GM21526 (cell line): ENCODE data around the gene SCUBE1.

Source experiments
- ATAC-seq: cut with Tn5 transposase; IDR thresholded peaks from one replicate; pipeline ENCODE4 v1.9.1; 2021; ENCODE audit warnings: moderate library complexity; ENCODE audit not compliant: unreplicated experiment, low FRiP score

The SCUBE1 gene

DNA sequence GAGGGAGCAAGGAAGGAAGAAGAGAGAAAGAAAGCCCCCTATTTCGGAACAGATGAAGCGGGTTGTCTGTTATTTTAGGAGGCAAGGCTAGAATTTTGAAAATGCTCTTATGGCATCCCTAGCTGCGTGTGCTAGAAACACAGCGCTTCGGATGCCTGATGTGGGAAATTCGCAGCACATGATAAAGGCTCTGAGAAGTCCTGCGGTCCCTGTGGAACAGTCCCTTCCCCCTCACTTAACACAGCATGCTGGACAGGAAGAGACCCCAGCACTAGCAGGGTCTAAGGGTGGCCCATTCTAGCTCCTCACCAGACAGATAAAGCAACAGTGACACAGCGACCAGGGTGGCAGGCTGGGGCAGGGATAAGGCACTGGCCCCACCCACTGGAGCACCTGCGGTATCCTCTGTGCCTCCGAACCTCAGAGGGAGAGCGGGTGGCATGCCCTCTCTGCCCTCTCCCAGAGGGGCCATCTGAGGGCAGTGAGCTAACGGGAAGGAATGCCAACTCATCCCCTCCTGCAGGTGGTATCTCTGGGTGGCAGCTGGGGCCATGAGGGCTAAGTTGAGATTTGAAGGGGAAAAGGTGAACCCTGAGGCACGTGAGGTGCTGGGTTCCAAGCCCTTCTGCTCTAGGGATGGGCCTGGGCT, 75.7 kb downstream of the SCUBE1 start:
- ATAC-seq = no peak

DNA sequence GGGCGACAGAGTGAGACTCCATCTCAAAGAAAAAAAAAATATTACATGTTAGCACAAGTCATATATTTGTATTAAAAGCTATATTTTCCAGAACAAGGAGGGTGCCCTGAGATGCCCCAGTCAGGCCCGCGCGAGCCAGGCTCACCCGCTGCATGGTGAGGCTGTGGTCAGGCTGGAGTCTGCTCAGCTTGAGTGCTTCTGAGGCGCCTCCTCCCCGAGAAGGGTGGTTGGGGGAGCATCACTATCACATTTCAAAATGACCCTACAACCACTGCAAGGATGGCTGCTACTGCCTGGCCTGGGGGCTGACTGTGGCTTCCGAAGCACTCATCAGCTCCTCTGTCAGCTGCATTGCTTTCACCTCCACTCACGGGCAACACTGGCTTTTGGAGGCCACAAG, 77.1 kb downstream of the SCUBE1 start:
- ATAC-seq = no peak

- no peak for ATAC-seq
Observed at GRCh38 chr22:43263645-43264514, 79.3 kb downstream of the SCUBE1 start.

- ATAC-seq = no peak
Observed at GRCh38 chr22:43262990-43263644, 80.1 kb downstream of the SCUBE1 start.

- ATAC-seq = no peak
Observed at GRCh38 chr22:43260331-43261231, 82.6 kb downstream of the SCUBE1 start.

GRCh38 chr22:43257961-43258360, 85.2 kb downstream of the SCUBE1 start:
- no peak for ATAC-seq

- no peak for ATAC-seq
Observed at GRCh38 chr22:43257549-43257948, 85.6 kb downstream of the SCUBE1 start.

- no peak for ATAC-seq
Observed at GRCh38 chr22:43256976-43257545, 86.1 kb downstream of the SCUBE1 start.

DNA sequence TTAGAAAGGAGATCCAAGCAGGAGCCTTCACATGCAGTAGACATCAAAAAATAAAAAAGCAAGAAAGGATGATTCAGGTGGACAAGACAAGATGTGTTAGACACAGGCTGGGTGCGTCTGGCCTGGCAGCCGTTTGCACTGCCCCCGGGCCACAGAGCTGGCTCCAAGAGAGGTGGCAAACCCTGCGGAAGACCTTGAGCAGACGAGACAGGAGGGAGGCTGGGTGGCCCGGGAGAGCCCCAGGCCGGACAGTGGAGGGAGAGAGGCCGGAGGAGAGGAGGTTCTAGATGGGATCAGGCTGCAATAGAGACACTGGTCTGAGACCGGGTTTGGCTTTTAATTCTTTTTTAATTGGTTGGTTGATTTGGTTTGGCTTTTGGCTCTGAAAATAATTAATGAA, 86.6 kb downstream of the SCUBE1 start:
- no peak for ATAC-seq

DNA sequence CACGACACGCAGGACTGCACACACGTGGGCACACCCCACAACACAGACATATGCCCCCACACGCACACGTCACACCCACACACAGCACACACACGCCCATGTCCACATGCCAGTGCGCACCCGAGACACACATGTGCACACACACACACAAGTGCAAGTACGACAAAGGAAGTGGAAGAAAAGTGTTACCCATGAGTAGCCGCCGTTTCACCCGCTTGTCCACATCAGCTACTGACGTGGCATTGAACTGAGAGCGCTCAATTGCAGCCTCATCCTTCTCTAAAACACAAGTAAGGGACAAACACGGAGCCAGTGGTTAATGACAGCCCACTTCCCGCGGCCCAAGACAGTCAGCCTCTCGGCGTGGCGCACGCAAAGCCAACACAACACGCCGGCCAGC, 87.9 kb downstream of the SCUBE1 start:
- ATAC-seq = no peak

- no peak for ATAC-seq
Observed at GRCh38 chr22:43253839-43254238, 89.3 kb downstream of the SCUBE1 start.

DNA sequence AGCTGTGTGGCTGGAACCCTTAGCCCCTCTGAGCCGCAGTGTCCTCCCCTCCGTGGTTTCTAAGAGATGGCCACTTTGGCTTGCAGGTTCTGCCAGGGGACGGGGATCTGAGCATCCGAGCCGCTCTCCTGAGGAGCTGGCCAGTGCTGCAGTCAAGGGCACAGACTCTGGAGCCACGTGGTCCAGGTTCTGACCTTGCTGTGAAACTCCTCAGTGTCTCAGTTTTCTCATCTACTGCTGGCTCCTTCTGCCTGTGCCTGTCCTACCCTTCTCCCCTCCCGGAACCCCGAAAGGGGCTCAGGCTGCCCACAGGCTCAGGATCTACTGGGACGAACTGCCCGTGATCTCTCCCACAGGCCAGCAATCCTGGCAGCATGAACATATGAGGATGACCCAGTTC, 90.9 kb downstream of the SCUBE1 start:
- no peak for ATAC-seq

GRCh38 chr22:43249789-43250471, 93.2 kb downstream of the SCUBE1 start:
- ATAC-seq = no peak

- no peak for ATAC-seq
Observed at GRCh38 chr22:43247546-43248260, 95.5 kb downstream of the SCUBE1 start.

DNA sequence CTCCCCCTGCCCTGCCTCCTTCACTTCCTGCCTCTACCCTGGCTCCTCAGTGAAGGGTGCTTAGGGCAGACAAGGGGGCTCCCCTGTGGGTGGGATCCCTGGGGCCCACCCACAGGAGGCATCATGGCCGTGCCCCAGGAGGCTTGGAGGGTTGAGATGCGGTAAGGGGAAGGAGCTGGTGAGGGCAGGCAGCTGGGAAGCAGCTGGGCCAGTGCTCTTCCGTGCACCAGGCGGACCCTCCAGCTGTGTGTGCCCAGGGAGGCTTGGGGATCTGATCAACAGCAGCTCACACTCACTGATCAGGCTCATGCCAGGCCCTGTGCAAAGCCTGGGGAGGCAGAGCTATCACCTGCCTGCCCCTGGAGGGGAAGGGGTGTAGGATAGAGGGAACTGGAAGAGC, 97.0 kb downstream of the SCUBE1 start:
- ATAC-seq = no peak

DNA sequence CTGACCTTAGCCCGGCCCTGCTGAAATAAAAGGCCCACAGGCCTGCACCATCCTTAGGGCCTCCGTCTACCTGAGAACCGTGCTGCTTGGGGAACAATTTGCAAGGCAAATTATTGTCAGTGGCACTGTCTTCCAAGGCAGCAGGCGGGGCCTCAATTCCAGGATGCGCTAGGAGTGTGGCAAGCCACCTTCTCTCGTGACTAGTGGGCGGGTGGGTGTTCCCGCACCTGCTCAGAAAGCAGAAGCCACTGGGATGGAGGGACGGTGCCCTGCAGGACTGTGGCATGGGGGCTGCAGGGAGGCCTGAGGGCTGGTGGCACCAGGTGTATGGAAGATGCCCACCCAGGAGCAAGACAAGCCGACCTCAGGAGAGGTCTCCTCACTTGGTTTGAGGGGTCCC, 97.5 kb downstream of the SCUBE1 start:
- no peak for ATAC-seq

GRCh38 chr22:43244803-43245527, 98.2 kb downstream of the SCUBE1 start:
- ATAC-seq = no peak

DNA sequence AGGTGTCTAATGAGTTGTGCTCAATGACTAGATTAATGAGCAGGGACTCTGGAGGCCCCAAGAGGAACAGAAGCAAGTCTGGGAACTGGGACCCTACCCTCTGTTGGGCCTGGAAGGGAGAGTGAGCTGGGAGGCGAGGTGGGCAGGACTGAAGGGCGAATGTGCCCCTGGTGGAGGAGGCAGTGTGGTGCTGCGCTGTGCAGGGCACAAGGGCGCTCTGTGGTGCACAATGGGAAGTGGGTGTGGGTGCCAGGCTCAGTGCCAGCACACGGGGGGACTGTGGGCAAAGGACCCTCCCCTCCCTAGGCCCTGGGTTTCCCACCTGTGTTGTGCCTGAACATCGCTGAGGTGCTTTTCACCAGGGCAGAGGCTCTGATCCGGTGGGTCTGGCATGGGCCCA, 98.8 kb downstream of the SCUBE1 start:
- ATAC-seq = no peak
